OCI-LY7 (cell line): Measurements from ENCODE around the gene SRGAP3.

Experiments used
- EZH2phosphoT487 ChIP-seq: fragments of 200-600 bp; sonication (generic); IDR thresholded peaks from 2 replicates; pipeline ENCODE4 v1.6.1; 2018; ENCODE audit warnings: low read depth, borderline replicate concordance, mild to moderate bottlenecking, mixed run types, antibody characterized with exemption, low read length, moderate library complexity, mixed read lengths
- TF ChIP-seq, protein P1 (sequence below): fragments of 200-600 bp; sonication (generic); conservative IDR thresholded peaks from 2 replicates; pipeline ENCODE4 v1.5.1; 2014; ENCODE audit warnings: mild to moderate bottlenecking, antibody characterized with exemption, low read length, moderate library complexity, mixed read lengths

DNA sequence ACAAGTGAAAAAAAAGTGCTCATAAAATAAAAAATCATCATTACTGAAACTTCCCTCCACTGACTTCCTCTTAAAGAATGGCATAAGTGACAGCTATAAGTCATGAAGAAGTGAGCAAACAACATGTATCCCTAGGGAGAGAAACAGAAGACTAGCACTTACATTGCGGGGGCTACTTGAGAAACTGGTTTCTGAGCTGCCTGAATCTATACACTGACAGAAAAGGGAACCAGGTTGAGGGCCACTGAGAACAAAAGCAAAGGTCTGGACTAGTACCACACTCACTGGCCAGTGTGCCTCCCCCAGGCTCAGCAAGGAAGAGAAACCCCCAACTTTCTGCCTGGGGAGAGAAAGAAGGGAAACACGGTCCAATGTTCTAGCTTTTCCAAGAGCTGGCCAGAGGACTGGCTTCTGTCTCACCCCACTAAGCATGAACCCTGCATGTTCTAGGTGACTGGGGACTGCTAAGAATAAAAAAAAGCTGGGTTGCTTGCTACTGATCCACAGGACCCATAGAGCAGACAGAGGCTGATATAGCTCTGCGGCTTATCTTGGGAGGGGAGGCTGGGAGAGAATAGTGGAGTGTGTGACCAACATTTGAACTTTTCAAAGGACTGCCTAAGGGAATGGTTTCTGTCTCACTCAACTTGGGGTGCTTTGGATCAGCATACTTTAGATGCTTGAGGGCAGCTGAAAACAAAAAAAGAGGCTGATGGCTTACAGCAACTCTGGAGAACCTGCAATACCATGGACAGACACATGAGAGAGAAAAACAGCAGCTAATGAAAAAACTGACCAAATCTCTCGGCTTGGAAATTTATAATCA is 294.3 kb downstream of the SRGAP3 start:
- TF ChIP-seq, protein P1, sequence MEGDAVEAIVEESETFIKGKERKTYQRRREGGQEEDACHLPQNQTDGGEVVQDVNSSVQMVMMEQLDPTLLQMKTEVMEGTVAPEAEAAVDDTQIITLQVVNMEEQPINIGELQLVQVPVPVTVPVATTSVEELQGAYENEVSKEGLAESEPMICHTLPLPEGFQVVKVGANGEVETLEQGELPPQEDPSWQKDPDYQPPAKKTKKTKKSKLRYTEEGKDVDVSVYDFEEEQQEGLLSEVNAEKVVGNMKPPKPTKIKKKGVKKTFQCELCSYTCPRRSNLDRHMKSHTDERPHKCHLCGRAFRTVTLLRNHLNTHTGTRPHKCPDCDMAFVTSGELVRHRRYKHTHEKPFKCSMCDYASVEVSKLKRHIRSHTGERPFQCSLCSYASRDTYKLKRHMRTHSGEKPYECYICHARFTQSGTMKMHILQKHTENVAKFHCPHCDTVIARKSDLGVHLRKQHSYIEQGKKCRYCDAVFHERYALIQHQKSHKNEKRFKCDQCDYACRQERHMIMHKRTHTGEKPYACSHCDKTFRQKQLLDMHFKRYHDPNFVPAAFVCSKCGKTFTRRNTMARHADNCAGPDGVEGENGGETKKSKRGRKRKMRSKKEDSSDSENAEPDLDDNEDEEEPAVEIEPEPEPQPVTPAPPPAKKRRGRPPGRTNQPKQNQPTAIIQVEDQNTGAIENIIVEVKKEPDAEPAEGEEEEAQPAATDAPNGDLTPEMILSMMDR: no peak
- no peak for TF ChIP-seq EZH2phosphoT487
